Thoracic aorta (tissue), 2 donors: ENCODE data around the gene TVP23A. TPM values are rescaled to one million over a fixed set of nuclear protein-coding genes. Genes with fewer than 3 reads are reported as not detected.
"Not testable (repeated sequence)": the region's sequence is repeated elsewhere in the genome, so short reads cannot be mapped to it uniquely, and the experiment has no call there.

Experiments
- ATAC-seq: fragments of 150-250 bp; one replicate; pipeline ENCODE4 v1.8.0; 2017; ENCODE audit warnings: low read depth; ENCODE audit not compliant: insufficient number of reproducible peaks, low FRiP score
- DNase-seq: peaks from one replicate; pipeline ENCODE4 v3.0.0-alpha.2; 2020; ENCODE audit warnings: low spot score
- H3K27ac ChIP-seq, 2 donors: fragments of 200-600 bp; sonication (generic); 1 replicate in 1 of 2; 2 replicates in 1 of 2; pipeline ENCODE4 v1.5.1; 2016; ENCODE audit warnings: mild to moderate bottlenecking in 2 of 2, moderate library complexity in 2 of 2
- H3K27me3 ChIP-seq: fragments of 200-600 bp; sonication (generic); replicated peaks from 2 replicates; pipeline ENCODE4 v1.6.0; 2016; ENCODE audit warnings: mild to moderate bottlenecking; ENCODE audit not compliant: insufficient read depth
- H3K36me3 ChIP-seq: fragments of 200-600 bp; sonication (generic); one replicate; pipeline ENCODE4 v1.5.1; 2016
- H3K4me1 ChIP-seq, 2 donors: fragments of 200-600 bp; sonication (generic); 1 replicate in 1 of 2; 2 replicates in 1 of 2; pipeline versions ENCODE4 v1.5.1 to v1.6.0; 2016; ENCODE audit warnings: low read depth in 2 of 2, mild to moderate bottlenecking in 1 of 2; ENCODE audit not compliant: control insufficient read depth in 1 of 2
- H3K4me3 ChIP-seq: fragments of 200-600 bp; sonication (generic); 2 replicates; pipeline ENCODE4 v1.5.1; 2016; ENCODE audit warnings: mild to moderate bottlenecking
- H3K9me3 ChIP-seq: fragments of 200-600 bp; sonication (generic); 2 replicates; pipeline ENCODE4 v1.5.1; 2016
- total RNA-seq, 2 donors: library from RNA; depleted of rRNA; stranded (reverse); fragments of >200 nt; gene quantifications; one replicate each; pipeline versions ENCODE4 v1.1.0 to v1.2.3, GENCODE V29; 2016
- TF ChIP-seq, protein P1 (sequence below): fragments of 200-600 bp; sonication (generic); IDR thresholded peaks from one replicate; pipeline ENCODE4 v1.5.1; 2019; ENCODE audit warnings: antibody characterized with exemption

TVP23A gene
- total RNA-seq, 2 donors from 2014 or later = 1.1 to 1.5 TPM

- TF ChIP-seq, protein P1, sequence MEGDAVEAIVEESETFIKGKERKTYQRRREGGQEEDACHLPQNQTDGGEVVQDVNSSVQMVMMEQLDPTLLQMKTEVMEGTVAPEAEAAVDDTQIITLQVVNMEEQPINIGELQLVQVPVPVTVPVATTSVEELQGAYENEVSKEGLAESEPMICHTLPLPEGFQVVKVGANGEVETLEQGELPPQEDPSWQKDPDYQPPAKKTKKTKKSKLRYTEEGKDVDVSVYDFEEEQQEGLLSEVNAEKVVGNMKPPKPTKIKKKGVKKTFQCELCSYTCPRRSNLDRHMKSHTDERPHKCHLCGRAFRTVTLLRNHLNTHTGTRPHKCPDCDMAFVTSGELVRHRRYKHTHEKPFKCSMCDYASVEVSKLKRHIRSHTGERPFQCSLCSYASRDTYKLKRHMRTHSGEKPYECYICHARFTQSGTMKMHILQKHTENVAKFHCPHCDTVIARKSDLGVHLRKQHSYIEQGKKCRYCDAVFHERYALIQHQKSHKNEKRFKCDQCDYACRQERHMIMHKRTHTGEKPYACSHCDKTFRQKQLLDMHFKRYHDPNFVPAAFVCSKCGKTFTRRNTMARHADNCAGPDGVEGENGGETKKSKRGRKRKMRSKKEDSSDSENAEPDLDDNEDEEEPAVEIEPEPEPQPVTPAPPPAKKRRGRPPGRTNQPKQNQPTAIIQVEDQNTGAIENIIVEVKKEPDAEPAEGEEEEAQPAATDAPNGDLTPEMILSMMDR = no peak
- Histone ChIP-seq H3K4me1 (no peaks in the 10 kb centered on the region), H3K27ac (no peak overlapping the region), H3K9me3 (no peaks in the 10 kb centered on the region), H3K27me3 (no peaks in the 10 kb centered on the region), H3K36me3 (no peaks in the 10 kb centered on the region), H3K4me3 (no peak overlapping the region)
- ATAC-seq (no peak), DNase-seq (no peak)
Observed at GRCh38 chr16:10805334-10805733, 13.3 kb downstream of the TVP23A start.

DNA sequence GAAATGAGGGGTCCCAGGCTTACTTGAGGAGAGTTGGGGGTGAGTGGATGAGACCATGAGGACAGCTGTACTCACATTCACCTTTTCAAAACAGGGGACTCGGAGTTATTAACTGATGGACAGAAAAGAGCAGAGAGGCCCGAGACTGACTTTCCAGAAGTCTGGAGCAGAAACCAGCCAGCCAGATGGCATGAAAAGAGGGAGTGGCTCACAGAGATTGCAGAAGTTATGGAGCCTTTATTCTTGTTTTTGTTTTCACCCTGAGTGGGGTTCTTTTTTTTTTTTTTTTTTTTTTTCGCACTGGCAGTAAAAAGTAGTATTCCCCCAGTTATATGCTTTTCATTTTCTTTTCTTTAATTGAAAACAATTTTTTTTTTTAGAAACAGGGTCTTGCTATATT is 18.9 kb downstream of the TVP23A start:
- TF ChIP-seq, protein P1 = no peak
- H3K36me3 ChIP-seq = no peaks in the 10 kb centered on the region
- no peaks in the 10 kb centered on the region for H3K4me1 ChIP-seq
- H3K9me3 ChIP-seq = no peaks in the 10 kb centered on the region
- H3K4me3 ChIP-seq = no peak overlapping the region
- DNase-seq (no peak), ATAC-seq (no peak)
- no peaks in the 10 kb centered on the region for H3K27me3 ChIP-seq
- no peak overlapping the region for H3K27ac ChIP-seq

DNA sequence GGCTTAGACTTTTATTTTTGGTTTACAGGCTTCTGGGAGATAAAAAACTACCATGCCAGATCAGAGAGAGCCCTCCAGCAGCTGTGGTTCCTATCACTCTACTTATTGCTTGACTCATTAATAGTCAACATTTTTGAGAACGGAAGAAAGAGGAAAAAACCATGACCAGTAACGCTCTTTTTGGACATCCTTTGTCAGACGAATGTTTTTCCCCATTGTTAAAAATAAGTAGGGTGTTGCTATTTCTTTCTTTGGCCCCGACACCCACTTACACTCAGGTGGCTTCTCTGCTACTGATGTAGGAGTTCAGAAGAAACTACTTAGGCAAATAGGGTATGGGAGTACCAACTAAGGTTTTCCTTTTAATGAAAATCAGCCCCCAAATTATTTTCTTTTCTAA is 27.5 kb downstream of the TVP23A start:
- Histone ChIP-seq H3K9me3 (no peaks in the 10 kb centered on the region), H3K27ac (no peak overlapping the region), H3K4me3 (no peak overlapping the region), H3K4me1 (no peaks in the 10 kb centered on the region), H3K36me3 (no peaks in the 10 kb centered on the region), H3K27me3 (no peaks in the 10 kb centered on the region)
- DNase-seq (no peak), ATAC-seq (no peak)
- TF ChIP-seq, protein P1 = no peak

- H3K9me3 ChIP-seq, DNase-seq, H3K4me1 ChIP-seq, H3K27ac ChIP-seq, ATAC-seq, H3K4me3 ChIP-seq, H3K36me3 ChIP-seq, H3K27me3 ChIP-seq: not testable (repeated sequence)
Observed at GRCh38 chr16:10788630-10789029, 30.0 kb downstream of the TVP23A start.

- Histone ChIP-seq H3K27ac (no peak overlapping the region), H3K36me3 (no peaks in the 10 kb centered on the region), H3K4me3 (no peak overlapping the region), H3K4me1 (no peaks in the 10 kb centered on the region), H3K27me3 (peaks cover 2% of the 10 kb centered on the region), H3K9me3 (no peaks in the 10 kb centered on the region)
- ATAC-seq (no peak), DNase-seq (no peak)
- TF ChIP-seq, protein P1 = no peak
Observed at GRCh38 chr16:10787304-10787703, 31.3 kb downstream of the TVP23A start.

GRCh38 chr16:10782628-10783027 is 36.0 kb downstream of the TVP23A start:
- no peak overlapping the region for H3K27ac ChIP-seq
- H3K4me3 ChIP-seq = no peak overlapping the region
- H3K27me3 ChIP-seq = peaks cover 3% of the 10 kb centered on the region
- ATAC-seq (no peak), DNase-seq (no peak)
- TF ChIP-seq, protein P1 = no peak
- H3K4me1 ChIP-seq = no peaks in the 10 kb centered on the region
- no peaks in the 10 kb centered on the region for H3K9me3 ChIP-seq
- no peaks in the 10 kb centered on the region for H3K36me3 ChIP-seq
